NCI-H510A treated with DMSO at 0.1 percent for 48 hours (cell line): ENCODE results near the gene EAPP.
"Not testable (repeated sequence)": the region's sequence is repeated elsewhere in the genome, so short reads cannot be mapped to it uniquely, and the experiment has no call there.

ENCODE experiments used
- DNase-seq: peaks from one replicate; lab custom pipeline; 2025; lab: John Stamatoyannopoulos, UW

Gene EAPP

GRCh38 chr14:34539407-34540180, at the start of gene EAPP:
TSS of gene EAPP (minus strand) at chr14:34539701. CDS start at chr14:34539628, 73 bp downstream.
- DNase-seq = no peak

DNA sequence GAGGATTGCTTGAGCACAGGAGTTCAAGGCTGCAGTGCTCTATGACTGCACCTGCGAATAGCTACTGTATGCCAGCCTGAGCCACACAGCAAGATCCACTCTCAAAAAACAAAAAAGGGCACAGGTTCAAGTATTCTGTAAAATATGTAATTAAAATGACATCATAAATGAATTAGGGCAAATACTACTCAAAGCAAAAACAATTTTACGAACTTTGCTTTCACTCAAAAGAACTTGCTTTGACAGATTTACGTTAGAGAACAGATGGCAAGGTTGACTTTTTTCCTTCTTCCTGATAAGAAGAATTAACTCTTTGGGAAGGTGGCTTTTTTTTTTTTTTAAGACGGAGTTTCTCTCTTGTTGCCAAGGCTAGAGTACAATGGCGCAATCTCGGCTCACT, 44.0 kb upstream of the EAPP start:
- no peak for DNase-seq

DNA sequence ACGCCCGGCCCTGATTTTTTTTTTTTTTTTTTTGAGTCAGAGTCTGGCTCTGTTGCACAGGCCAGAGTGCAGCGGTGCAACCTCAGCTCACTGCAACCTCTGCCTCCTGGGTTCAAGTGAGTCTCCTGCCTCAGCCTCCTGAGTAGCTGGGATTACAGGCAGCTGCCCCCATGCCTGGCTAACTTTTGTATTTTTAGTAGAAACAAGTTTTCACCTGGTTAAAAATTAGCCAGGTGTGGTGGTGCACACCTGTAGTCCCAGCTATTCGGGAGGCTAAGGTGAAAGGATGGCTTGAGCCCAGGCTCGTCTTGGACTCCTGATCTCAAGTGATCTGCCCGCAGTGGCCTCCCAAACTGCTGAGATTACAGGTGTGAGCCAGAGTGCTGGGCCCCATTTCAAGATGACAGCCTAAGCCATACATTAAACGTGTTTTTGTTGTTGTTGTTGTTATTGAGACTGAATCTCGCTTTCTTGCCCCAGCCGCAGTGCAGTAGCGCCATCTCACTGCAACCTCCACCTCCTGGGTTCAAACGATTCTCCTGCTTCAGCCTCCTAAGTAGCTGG, 42.7 kb upstream of the EAPP start:
- DNase-seq = no peak

DNA sequence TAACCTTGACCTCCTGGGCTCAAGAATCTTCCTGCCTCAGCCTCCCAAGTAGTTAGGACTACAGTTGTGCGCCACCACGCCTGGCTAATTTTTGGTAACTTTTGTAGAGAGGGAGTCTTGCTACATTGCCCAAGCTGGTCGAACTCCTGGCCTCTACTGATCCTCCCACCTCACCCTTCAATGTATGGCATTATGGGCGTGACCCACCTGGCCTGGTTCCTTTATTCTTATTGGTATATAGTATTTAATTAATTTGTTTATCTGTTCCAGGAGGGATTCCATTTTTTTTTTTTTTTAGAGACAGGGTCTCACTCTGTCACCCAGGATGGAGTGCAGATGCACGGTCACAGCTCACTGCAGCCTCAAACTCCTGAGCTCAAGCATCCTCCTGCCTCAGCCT, 40.9 kb upstream of the EAPP start:
- no peak for DNase-seq

- DNase-seq = no peak
Measured at GRCh38 chr14:34571771-34572170, 32.3 kb upstream of the EAPP start.

DNA sequence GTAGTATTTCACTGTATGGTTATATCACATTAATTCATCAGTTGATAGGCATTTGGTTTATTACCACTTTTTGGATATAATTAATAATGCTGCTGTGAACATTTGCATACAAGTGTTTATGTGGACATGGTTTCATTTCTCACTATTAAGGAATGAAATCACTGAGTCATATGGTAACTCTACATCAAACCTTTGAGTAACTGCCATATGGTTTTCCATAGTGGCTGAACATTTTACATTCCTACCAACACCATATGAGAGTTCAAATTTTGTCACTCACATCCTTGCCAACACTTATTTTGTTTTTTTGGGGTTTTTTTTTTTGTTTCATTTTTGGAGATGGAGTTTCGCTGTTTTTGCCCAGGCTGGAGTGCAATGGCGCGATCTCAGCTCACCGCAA, 30.2 kb upstream of the EAPP start:
- DNase-seq = no peak

DNA sequence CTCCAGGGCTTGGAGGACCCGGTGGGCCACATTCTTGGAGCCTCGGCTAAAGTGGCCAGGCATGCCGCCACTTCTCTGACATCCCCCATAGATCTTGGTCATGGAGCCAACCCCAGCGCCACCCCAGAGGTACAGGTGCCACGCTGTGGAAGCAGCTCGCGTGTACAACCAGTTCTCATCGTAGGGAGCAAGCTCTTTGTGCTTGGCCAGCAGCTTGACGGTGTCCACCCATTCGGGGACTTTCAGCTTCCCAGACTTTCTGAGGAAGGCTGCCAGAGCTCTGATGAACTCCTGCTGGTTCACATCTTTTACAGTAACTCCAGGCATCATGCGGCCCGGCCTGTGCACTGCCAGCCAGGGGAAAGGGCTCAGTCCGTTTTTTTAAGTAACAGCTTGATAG, 29.3 kb upstream of the EAPP start:
- DNase-seq = no peak

DNA sequence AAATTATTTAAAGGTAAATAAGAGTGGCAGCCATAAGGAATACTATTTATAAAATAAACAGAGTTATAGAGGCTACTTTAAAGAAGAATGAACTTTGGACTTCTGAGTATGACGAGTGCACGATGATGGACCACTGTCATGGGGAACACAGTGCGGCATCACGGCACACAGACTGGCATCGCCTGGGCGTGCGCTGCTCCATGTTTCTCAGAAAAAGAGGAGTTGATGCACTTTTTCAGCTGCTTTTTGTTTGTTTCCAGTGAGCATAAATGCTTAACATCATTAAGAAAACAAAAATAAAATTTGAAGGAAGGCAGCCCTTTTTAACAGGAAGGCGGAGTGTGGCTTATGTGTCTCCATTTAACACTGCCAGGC, 23.3 kb upstream of the EAPP start:
- no peak for DNase-seq

DNA sequence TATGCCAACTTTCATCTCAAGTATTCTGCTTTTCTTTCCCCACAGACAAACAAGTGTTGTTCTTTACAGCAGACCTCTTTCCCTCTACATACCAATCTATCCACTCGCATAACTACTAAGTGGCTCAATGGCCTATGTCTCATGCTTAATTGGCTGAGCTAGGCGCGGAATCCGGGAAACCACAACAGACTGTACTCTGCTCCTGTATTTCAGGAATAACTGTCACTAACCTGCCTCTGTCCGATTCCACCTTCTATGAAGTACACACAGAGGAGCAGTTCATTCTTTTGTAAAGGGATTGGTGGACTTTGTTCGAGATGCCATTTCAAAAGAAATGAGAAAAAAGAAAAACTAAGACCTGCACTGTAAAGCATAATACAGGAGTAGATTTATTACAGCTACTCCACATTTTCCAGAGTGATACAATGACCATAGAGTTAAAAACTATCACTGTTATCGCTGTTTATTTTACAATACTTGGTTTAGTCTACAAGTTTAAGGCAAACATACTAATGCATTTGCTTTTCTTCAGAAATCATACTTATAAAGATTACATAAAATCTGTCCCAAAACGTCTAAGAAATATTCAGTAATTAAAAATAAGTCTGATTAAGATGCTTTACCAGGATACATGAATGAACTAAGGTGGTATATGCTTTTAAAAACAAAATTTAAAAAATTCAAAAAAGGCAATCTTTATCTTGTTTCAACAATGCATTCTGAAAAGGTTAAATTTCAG, 22.7 kb upstream of the EAPP start:
- DNase-seq = not testable (repeated sequence)

- not testable (repeated sequence) for DNase-seq
Measured at GRCh38 chr14:34556498-34556829, 17.0 kb upstream of the EAPP start.

DNA sequence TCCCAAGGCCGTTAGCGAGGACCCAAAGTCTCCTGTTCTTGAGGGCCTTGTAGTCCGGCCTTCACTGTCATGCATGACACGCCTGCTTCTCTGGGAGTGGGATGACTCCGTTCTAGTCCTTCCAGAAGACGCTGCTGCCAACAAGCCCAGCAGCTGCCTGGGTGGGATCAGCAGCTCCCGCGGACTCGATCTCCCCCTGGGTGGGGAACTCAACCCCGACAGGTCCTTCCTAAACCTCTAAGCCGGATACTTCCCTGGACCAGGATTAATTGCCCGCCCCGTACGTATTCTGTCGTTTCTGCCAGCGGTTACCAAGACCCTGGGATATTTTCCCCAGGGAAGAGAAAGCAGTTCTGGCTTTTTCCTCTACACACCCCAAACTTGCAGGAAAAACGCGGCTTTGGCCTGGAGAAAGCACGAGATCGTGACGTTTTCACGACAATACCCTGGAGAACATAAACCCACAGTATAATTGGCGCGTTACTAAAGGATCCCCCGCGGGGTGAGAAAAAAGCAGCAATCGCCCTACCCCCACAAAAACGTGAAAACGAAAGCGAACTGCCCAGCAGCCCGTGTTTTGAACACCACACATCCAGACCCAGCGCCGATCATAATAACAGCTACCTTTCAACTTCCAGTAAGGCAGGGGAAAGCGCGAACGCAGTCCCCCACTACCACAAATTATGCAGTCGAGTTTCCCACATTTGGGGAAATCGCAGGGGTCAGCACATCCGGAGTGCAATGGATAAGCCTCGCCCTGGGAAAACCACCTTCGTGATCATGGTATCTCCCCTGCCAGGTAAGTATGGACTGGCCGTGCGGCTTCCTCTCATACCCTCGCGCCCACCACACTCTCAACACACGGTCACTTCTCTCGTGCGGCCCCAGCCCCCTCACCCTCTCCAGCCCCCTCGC, 16.3 kb upstream of the EAPP start:
- not testable (repeated sequence) for DNase-seq

DNA sequence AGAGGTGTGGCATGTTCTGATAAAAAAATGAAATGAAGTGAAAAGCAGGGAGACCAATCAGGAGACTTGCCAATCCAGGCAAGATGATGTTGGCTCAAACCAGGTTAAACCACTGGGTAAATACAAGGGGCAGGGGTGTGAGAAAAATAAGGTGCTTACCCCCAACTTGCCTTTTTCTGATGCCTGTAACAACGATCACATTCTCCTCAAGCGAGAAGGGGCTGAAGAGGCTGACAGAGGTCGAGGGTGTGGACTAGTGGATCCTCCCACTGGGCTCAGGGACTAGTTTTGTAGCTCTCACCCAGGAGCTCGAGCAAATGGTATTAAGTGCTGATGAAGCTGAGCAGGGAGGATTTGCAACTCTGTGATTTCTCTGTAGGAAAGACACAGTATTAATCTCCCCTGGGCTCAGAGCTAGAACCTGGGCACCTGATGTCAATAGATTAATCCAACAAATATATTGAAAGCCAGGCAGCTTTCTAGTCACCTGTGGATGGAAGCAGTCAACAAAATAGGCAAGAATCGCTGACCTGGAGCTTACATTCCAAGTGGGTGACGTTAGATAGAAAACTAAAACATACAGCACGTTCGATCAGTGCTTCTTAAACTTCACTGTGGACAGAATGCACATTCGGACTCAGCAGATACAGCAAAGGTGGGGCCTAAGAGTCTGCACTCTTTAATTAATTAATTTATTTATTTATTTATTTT, 15.2 kb upstream of the EAPP start:
- no peak for DNase-seq

DNA sequence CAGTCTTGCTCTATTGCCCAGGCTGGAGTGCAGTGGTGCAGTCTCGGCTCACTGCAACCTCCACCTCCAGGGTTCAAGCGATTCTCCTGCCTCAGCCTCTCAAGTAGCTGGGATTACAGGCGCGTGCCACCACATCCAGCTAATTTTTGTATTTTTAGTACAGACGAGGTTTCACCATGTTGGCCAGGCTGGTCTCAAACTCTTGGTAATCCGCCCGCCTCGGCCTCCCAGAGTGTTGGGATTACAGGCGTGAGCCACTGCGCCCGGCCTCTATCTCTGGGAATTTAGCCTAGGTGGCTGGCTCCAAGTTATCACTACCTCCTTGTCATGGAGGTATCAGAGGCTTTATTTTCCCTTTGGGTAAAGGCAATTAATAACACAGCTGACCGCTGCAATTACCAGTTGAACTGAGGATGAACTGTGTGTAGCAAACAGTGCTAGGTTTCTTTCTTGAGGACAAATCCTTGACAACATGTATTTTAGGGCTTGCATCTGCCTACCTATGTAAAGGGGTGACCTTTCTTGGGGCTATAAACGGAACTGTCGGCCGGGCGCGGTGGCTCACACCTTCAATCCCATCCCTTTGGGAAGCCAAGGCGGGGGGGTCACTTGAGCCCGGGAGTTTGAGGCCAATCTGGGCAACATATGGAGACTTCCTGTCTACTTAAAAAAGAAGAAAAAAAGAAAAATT, 9.9 kb upstream of the EAPP start:
- not testable (repeated sequence) for DNase-seq

- DNase-seq = no peak
Measured at GRCh38 chr14:34548472-34548981, 9.0 kb upstream of the EAPP start.

DNA sequence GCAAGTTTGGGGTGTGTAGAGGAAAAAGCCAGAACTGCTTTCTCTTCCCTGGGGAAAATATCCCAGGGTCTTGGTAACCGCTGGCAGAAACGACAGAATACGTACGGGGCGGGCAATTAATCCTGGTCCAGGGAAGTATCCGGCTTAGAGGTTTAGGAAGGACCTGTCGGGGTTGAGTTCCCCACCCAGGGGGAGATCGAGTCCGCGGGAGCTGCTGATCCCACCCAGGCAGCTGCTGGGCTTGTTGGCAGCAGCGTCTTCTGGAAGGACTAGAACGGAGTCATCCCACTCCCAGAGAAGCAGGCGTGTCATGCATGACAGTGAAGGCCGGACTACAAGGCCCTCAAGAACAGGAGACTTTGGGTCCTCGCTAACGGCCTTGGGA, 7.6 kb upstream of the EAPP start:
- DNase-seq = not testable (repeated sequence)

DNA sequence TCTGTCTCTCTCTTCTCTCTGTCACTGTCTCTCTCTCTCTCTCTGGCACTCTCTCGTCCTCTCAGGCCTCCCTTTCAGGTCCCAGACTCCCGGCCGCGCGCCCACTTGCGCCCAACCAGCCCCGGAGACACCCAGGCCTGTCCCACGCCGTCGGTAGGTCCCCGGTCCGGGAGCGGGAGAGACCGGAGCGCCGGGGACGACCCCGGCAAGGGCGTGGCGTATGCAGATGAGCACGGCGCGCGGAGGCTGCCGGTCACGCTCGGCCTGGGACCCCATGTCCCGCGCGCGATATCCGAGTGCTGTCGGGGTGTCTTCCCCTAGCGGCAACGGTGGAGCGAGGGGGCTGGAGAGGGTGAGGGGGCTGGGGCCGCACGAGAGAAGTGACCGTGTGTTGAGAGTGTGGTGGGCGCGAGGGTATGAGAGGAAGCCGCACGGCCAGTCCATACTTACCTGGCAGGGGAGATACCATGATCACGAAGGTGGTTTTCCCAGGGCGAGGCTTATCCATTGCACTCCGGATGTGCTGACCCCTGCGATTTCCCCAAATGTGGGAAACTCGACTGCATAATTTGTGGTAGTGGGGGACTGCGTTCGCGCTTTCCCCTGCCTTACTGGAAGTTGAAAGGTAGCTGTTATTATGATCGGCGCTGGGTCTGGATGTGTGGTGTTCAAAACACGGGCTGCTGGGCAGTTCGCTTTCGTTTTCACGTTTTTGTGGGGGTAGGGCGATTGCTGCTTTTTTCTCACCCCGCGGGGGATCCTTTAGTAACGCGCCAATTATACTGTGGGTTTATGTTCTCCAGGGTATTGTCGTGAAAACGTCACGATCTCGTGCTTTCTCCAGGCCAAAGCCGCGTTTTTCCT, 7.0 kb upstream of the EAPP start:
- not testable (repeated sequence) for DNase-seq

DNA sequence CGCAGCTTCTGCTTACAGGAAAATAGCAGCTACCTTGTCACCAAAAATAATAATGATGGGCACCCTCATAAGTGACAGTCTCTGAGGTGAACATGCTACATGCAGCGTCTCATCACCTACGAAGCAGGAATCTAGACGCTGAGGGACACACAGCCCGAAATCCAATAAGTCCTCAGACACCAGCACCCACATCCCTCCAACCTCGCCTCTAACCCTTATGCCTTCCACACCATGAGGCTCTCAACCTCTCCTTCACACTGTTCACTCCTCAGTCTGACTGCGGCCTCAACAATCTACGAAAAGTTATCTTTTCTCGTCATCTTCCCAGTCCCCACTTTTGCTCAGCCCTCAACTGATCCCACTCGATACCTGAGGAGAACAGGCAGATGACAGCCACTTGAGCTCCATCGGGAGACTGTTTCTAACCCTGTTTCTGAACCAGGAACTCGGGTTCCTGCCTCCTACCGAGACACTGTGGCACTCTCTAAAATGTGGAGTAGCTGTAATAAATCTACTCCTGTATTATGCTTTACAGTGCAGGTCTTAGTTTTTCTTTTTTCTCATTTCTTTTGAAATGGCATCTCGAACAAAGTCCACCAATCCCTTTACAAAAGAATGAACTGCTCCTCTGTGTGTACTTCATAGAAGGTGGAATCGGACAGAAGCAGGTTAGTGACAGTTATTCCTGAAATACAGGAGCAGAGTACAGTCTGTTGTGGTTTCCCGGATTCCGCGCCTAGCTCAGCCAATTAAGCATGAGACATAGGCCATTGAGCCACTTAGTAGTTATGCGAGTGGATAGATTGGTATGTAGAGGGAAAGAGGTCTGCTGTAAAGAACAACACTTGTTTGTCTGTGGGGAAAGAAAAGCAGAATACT, 919 bp upstream of the EAPP start:
- DNase-seq = not testable (repeated sequence)

DNA sequence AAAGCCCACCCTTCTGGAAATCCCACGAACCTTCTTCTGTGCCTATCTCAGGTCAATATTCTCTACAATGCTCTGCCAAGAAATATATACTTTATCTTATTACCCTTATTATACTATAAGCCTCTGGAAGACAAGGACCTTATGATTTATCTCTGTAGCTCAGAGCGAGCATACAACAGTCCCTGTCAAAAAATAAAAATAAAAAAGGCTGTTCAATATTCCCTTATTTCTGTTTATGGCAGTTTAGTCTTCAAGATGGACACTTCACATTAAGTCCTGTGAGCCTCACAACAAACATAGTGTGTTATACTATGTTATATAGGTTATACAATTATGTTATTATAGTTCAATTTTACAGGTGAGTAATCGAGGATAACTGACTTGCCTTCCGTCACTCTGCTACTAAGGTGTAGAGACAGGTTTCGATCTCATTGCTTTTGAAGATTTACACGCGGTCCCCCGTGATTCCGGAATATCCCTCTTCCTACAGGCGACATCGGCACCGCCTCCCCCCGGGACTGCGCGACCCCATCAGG, 562 bp downstream of the EAPP start:
- no peak for DNase-seq

DNA sequence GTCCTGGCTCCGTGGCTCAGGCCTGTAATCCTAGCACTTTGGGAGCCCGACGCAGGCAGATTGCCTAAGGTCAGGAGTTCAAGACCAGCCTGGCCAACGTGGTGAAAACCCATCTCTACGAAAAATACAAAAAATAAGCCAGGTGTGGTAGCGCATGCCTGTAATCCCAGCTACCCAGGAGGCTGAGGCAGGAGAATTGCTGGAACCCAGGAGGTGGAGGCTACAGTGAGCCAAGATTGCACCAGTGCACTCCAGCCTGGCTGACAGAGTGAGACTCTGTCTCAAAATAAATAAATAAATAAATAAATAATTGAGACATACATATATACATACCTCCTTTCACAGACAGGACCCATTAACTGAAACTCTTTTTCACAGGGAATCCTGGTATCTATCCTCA, 1.4 kb downstream of the EAPP start:
- DNase-seq = not testable (repeated sequence)
